Daoy (cell line): ENCODE measurements around the gene PELI3. TPM values are rescaled to one million over a fixed set of nuclear protein-coding genes. Genes with fewer than 3 reads are reported as not detected.
"Not testable (repeated sequence)": the region's sequence is repeated elsewhere in the genome, so short reads cannot be mapped to it uniquely, and the experiment has no call there.

Experiments used
- DNase-seq: peaks from one replicate; pipeline ENCODE4 v3.0.0-alpha.2; 2015; ENCODE audit warnings: low read depth
- total RNA-seq: library from RNA; depleted of rRNA; stranded (reverse); fragments of >200 nt; shearing (Covaris generic); gene quantifications from 2 replicates; pipeline ENCODE4 v1.2.3, GENCODE V29; 2014; rRNA removed

PELI3 gene
- total RNA-seq, result 1.8 and 2.1 TPM in 2 replicates

- peak; percentile 90 for DNase-seq
These were observed at the start of gene PELI3 for GRCh38 chr11:66466225-66467033. PELI3 (plus strand) TSS chr11:66466905; CDS start chr11:66468129, 1,224 bp downstream.

GRCh38 chr11:66417000-66417399 is 49.7 kb upstream of the PELI3 start:
- DNase-seq, result no peak

GRCh38 chr11:66418168-66418985 is 48.3 kb upstream of the PELI3 start:
- peak; percentile 90 for DNase-seq

- no peak for DNase-seq
These were observed 47.8 kb upstream of the PELI3 start for GRCh38 chr11:66418986-66419308.

GRCh38 chr11:66419825-66420224 is 46.9 kb upstream of the PELI3 start:
- DNase-seq, result no peak

GRCh38 chr11:66420671-66421476 is 45.8 kb upstream of the PELI3 start, which contains the start of gene NPAS4:
NPAS4 (plus strand) TSS chr11:66421035; CDS start chr11:66421180, 145 bp downstream.
- DNase-seq, result no peak

- DNase-seq, result peak; percentile 87
These were observed 45.1 kb upstream of the PELI3 start for GRCh38 chr11:66421492-66422205.

- DNase-seq, result no peak
These were observed 40.4 kb upstream of the PELI3 start for GRCh38 chr11:66426314-66426713.

GRCh38 chr11:66428933-66429332 is 37.8 kb upstream of the PELI3 start:
- no peak for DNase-seq

GRCh38 chr11:66429983-66430602 is 36.6 kb upstream of the PELI3 start:
- DNase-seq, result peak; percentile 67

- DNase-seq, result not testable (repeated sequence)
These were observed 35.4 kb upstream of the PELI3 start for GRCh38 chr11:66431287-66431686.

- not testable (repeated sequence) for DNase-seq
These were observed 34.8 kb upstream of the PELI3 start for GRCh38 chr11:66431871-66432329.

GRCh38 chr11:66432597-66432996 is 34.1 kb upstream of the PELI3 start:
- DNase-seq, result no peak

GRCh38 chr11:66437979-66438503 is 28.7 kb upstream of the PELI3 start:
- DNase-seq, result no peak

GRCh38 chr11:66438504-66439466 is 27.9 kb upstream of the PELI3 start, which contains the start of gene MRPL11:
MRPL11 (minus strand) TSS chr11:66438848; CDS start chr11:66438754, 94 bp downstream.
- peak; percentile 93 for DNase-seq

GRCh38 chr11:66440101-66440939 is 26.4 kb upstream of the PELI3 start:
- DNase-seq, result not testable (repeated sequence)

- DNase-seq, result not testable (repeated sequence)
These were observed 25.8 kb upstream of the PELI3 start for GRCh38 chr11:66440940-66441282.

- DNase-seq, result peak; percentile 83
These were observed 23.1 kb upstream of the PELI3 start for GRCh38 chr11:66443602-66444001.
